HCT116 (cell line): ENCODE data around the gene LMAN2L. TPM values are rescaled to one million over a fixed set of nuclear protein-coding genes. Genes with fewer than 3 reads are reported as not detected.

Experiments used
- ATAC-seq: fragments of 200-7000 bp; cut with Tn5 transposase; 2 replicates; pipeline ENCODE4 v1.9.1; 2020; ENCODE audit warnings: mild to moderate bottlenecking, moderate library complexity
- BruUV-seq: library from RNA; stranded (reverse); fragments of 400-500 nt; replicated peaks from 2 replicates; lab custom pipeline; 2021; lab: Mats Ljungman, UMichigan
- CTCF ChIA-PET: fragments of 300-600 bp; sonication (Branson Sonifier 250); formaldehyde crosslinking; loops from one replicate; lab custom pipeline; 2021; ENCODE audit warnings: antibody characterized with exemption; lab: Charles Lee
- POLR2A ChIA-PET: fragments of 300-600, 350-600 bp; sonication (Branson Sonifier 250); formaldehyde crosslinking; loops from one replicate; lab custom pipeline; 2021; ENCODE audit warnings: antibody characterized with exemption; lab: Charles Lee
- RAD21 ChIA-PET, 2 experiments: fragments of 300-600 bp; sonication (Branson Sonifier 250); formaldehyde crosslinking; loops; one replicate each; lab custom pipeline; 2023; ENCODE audit warnings: low total read pairs in 2 of 2; ENCODE audit not compliant: uncharacterized antibody in 2 of 2, unreplicated experiment in 2 of 2, low non-redundant PET in 1 of 2; lab: Charles Lee
- DNase-seq: peaks from one replicate; pipeline ENCODE4 v3.0.0-alpha.2; 2010; ENCODE audit warnings: low read depth, low spot score
- H2AFZ ChIP-seq: fragments of 200-600 bp; shearing (Covaris generic), sonication (generic); 2 replicates; pipeline ENCODE4 v1.6.1; 2017; ENCODE audit warnings: low read depth, mixed run types, mixed read lengths, antibody characterized with exemption, low read length; ENCODE audit not compliant: poor library complexity, severe bottlenecking
- H3K27ac ChIP-seq: 2 replicates; pipeline ENCODE4 v1.5.1; 2012; ENCODE audit warnings: low read depth, low read length
- H3K27me3 ChIP-seq: fragments of 200-600 bp; sonication (generic); 2 replicates; pipeline ENCODE4 v1.6.1; 2016; ENCODE audit warnings: mixed run types, low read length, mixed read lengths; ENCODE audit not compliant: insufficient read depth
- H3K36me3 ChIP-seq, 2 experiments: fragments of 200-500 bp in 1 of 2; fragments of 200-600 bp in 1 of 2; sonication (Bioruptor generic) in 1 of 2; sonication (generic) in 1 of 2; 2 replicates each; pipeline versions ENCODE4 v1.5.1 to v1.6.1; 2014 to 2016; ENCODE audit warnings: low read length in 2 of 2, inconsistent platforms in 1 of 2, mixed read lengths in 1 of 2, mixed run types in 1 of 2; ENCODE audit not compliant: insufficient read depth in 2 of 2, control insufficient read depth in 1 of 2
- H3K4me1 ChIP-seq, 2 experiments: fragments of 200-600 bp in 1 of 2; sonication (generic) in 1 of 2; 2 replicates each; pipeline versions ENCODE4 v1.5.1 to v1.6.1; 2012 to 2017; ENCODE audit warnings: low read length in 2 of 2, inconsistent platforms in 1 of 2, mild to moderate bottlenecking in 1 of 2, mixed read lengths in 1 of 2, mixed run types in 1 of 2, moderate library complexity in 1 of 2; ENCODE audit not compliant: insufficient read depth in 2 of 2, control insufficient read depth in 1 of 2
- H3K4me2 ChIP-seq: fragments of 200-600 bp; sonication (generic); 2 replicates; pipeline ENCODE4 v1.6.1; 2017; ENCODE audit warnings: mixed run types, low read length, mixed read lengths
- H3K4me3 ChIP-seq, 2 experiments: fragments of 200-600 bp in 1 of 2; sonication (generic) in 1 of 2; replicated peaks in 1 of 2; 2 replicates each; pipeline ENCODE4 v1.5.1; 2011 to 2016; ENCODE audit warnings: low read length in 2 of 2, control low read depth in 1 of 2, low read depth in 1 of 2, mild to moderate bottlenecking in 1 of 2, mixed read lengths in 1 of 2, mixed run types in 1 of 2
- H3K79me2 ChIP-seq: fragments of 200-600 bp; sonication (generic); 2 replicates; pipeline ENCODE4 v1.6.1; 2017; ENCODE audit warnings: mild to moderate bottlenecking, mixed run types, low read length, moderate library complexity, mixed read lengths; ENCODE audit not compliant: insufficient read depth
- H3K9ac ChIP-seq: fragments of 200-600 bp; sonication (generic); 2 replicates; pipeline ENCODE4 v1.6.1; 2016; ENCODE audit warnings: low read length, mixed read lengths
- H3K9me2 ChIP-seq: fragments of 200-600 bp; sonication (generic), shearing (Covaris generic); 2 replicates; pipeline ENCODE4 v1.6.1; 2017; ENCODE audit warnings: mixed run types, mild to moderate bottlenecking, moderate library complexity; ENCODE audit not compliant: insufficient read depth
- H3K9me3 ChIP-seq, 2 experiments: fragments of 200-500 bp in 1 of 2; fragments of 200-600 bp in 1 of 2; sonication (Bioruptor generic) in 1 of 2; sonication (generic) in 1 of 2; 2 replicates each; pipeline ENCODE4 v1.6.1; 2014 to 2017; ENCODE audit warnings: low read length in 2 of 2, mixed read lengths in 2 of 2, inconsistent platforms in 1 of 2, low read depth in 1 of 2, mild to moderate bottlenecking in 1 of 2, mixed run types in 1 of 2, moderate library complexity in 1 of 2; ENCODE audit not compliant: control insufficient read depth in 1 of 2, insufficient read depth in 1 of 2
- H4K20me1 ChIP-seq: fragments of 200-600 bp; sonication (generic), shearing (Covaris generic); 2 replicates; pipeline ENCODE4 v1.6.1; 2017; ENCODE audit warnings: mixed run types, mild to moderate bottlenecking, moderate library complexity; ENCODE audit not compliant: insufficient read depth
- CBX3 ChIP-seq: IDR thresholded peaks from 2 replicates; pipeline ENCODE4 v1.6.1; 2012; ENCODE audit warnings: low read depth
- EZH2 ChIP-seq: fragments of 200-600 bp; sonication (generic); IDR thresholded peaks from 2 replicates; pipeline ENCODE4 v1.6.1; 2017; ENCODE audit warnings: antibody characterized with exemption, mixed run types
- EZH2phosphoT487 ChIP-seq: fragments of 200-600 bp; IDR thresholded peaks from 2 replicates; pipeline ENCODE4 v1.6.1; 2018; ENCODE audit warnings: antibody characterized with exemption, borderline replicate concordance
- FOSL1 ChIP-seq: IDR thresholded peaks from 2 replicates; pipeline ENCODE4 v1.6.1; 2012; ENCODE audit warnings: low read depth
- JUND ChIP-seq: IDR thresholded peaks from 2 replicates; pipeline ENCODE4 v1.6.1; 2012
- POLR2A ChIP-seq: IDR thresholded peaks from 2 replicates; pipeline ENCODE4 v1.7.0; 2011; ENCODE audit warnings: borderline replicate concordance; ENCODE audit not compliant: insufficient read depth, insufficient read length; ENCODE audit errors: extremely low read depth
- RAD21 ChIP-seq: IDR thresholded peaks from 2 replicates; pipeline ENCODE4 v1.6.1; 2012; ENCODE audit warnings: low read depth, mild to moderate bottlenecking
- SIN3A ChIP-seq: IDR thresholded peaks from 2 replicates; pipeline ENCODE4 v1.6.1; 2012; ENCODE audit warnings: low read depth
- SRF ChIP-seq: IDR thresholded peaks from 2 replicates; pipeline ENCODE4 v1.6.1; 2012; ENCODE audit warnings: low read depth
- TCF7L2 ChIP-seq: IDR thresholded peaks from 2 replicates; pipeline ENCODE4 v1.7.0; 2011; ENCODE audit warnings: borderline replicate concordance, inconsistent platforms; ENCODE audit not compliant: insufficient read depth, insufficient read length; ENCODE audit errors: extremely low read depth
- YY1 ChIP-seq: IDR thresholded peaks from 2 replicates; pipeline ENCODE4 v1.6.1; 2011; ENCODE audit warnings: low read length, low read depth, moderate library complexity, mild to moderate bottlenecking; ENCODE audit not compliant: insufficient replicate concordance; ENCODE audit errors: extremely low read depth
- ZFX ChIP-seq: fragments of 450-650 bp; IDR thresholded peaks from 2 replicates; pipeline ENCODE4 v1.6.1; 2017
- intact Hi-C: fragments of 100-400 bp; cut with micrococcal nuclease; formaldehyde crosslinking; loops from 2 replicates; pipeline ENCODE4 v1.10.0; 2022
- total RNA-seq: library from RNA; stranded (reverse); gene quantifications from one replicate; pipeline ENCODE4 v1.2.1, GENCODE V29; 2021; ENCODE audit not compliant: unreplicated experiment
- TF ChIP-seq, protein P1 (sequence below): IDR thresholded peaks from 2 replicates; pipeline ENCODE4 v1.6.1; 2012
- TF ChIP-seq, protein P2 (sequence below): IDR thresholded peaks from 2 replicates; pipeline ENCODE4 v1.6.1; 2011; ENCODE audit warnings: mild to moderate bottlenecking, low read length, moderate library complexity; ENCODE audit not compliant: insufficient replicate concordance; ENCODE audit errors: extremely low read depth

LMAN2L gene
- total RNA-seq, 1 experiment from 2014 or later: 15.2 TPM

- DNase-seq: no peak
- no peak overlapping the region for H2AFZ ChIP-seq
- no peaks in the 10 kb centered on the region for H3K36me3 ChIP-seq
- CTCF ChIA-PET: interaction anchor here (0.9 kb wide), 1 partner anchor 24 kb away, joined by 3 read pairs; no protein-coding TSS in a partner anchor
- ATAC-seq: no peak
- POLR2A ChIA-PET: no interaction called here
- no peaks in the 10 kb centered on the region for H3K27me3 ChIP-seq
- peak overlapping the region; percentile 62 for H3K4me2 ChIP-seq
- no peaks in the 10 kb centered on the region for H3K9me3 ChIP-seq
- TF ChIP-seq CBX3 (no peak), JUND (no peak), EZH2 (no peak), POLR2A (no peak), SIN3A (no peak), SRF (no peak), YY1 (no peak), RAD21 (no peak), FOSL1 (no peak), EZH2phosphoT487 (no peak), ZFX (no peak), TCF7L2 (no peak)
- TF ChIP-seq, protein P1, sequence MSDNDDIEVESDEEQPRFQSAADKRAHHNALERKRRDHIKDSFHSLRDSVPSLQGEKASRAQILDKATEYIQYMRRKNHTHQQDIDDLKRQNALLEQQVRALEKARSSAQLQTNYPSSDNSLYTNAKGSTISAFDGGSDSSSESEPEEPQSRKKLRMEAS: no peak
- TF ChIP-seq, protein P2, sequence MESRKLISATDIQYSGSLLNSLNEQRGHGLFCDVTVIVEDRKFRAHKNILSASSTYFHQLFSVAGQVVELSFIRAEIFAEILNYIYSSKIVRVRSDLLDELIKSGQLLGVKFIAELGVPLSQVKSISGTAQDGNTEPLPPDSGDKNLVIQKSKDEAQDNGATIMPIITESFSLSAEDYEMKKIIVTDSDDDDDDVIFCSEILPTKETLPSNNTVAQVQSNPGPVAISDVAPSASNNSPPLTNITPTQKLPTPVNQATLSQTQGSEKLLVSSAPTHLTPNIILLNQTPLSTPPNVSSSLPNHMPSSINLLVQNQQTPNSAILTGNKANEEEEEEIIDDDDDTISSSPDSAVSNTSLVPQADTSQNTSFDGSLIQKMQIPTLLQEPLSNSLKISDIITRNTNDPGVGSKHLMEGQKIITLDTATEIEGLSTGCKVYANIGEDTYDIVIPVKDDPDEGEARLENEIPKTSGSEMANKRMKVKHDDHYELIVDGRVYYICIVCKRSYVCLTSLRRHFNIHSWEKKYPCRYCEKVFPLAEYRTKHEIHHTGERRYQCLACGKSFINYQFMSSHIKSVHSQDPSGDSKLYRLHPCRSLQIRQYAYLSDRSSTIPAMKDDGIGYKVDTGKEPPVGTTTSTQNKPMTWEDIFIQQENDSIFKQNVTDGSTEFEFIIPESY: no peak
- H4K20me1 ChIP-seq: no peaks in the 10 kb centered on the region
- no peak overlapping the region for H3K4me3 ChIP-seq
- no peak overlapping the region for H3K9ac ChIP-seq
- intact Hi-C loops: no loop called here
- peak overlapping the region; percentile 44; the same call in 1 of the 2 replicates for H3K27ac ChIP-seq
- H3K4me1 ChIP-seq: peaks cover 32 to 39% of the 10 kb centered on the region in 2 experiments
- peaks cover 5% of the 10 kb centered on the region; the same call in 1 of the 2 replicates for H3K79me2 ChIP-seq
- RAD21 ChIA-PET: no interaction called here
- BruUV-seq: no TSS peak
- H3K9me2 ChIP-seq: no peaks in the 10 kb centered on the region
These were observed 47.5 kb upstream of the LMAN2L start for GRCh38 chr2:96787411-96787810.
